Keratinocyte (primary cell): ENCODE results near the gene LAP3.

ENCODE experiments used
- CTCF ChIP-seq, 3 experiments: IDR thresholded peaks in 1 of 3; conservative IDR thresholded peaks in 1 of 3; optimal IDR thresholded peaks in 1 of 3; 2 replicates in 2 of 3; 3 replicates in 1 of 3; pipeline versions ENCODE3 to v1.5.1; 2011; ENCODE audit warnings: low read length in 3 of 3, mild to moderate bottlenecking in 3 of 3, moderate library complexity in 2 of 3, control low read depth in 1 of 3, inconsistent platforms in 1 of 3; ENCODE audit not compliant: insufficient read depth in 2 of 3; ENCODE audit errors: extremely low read depth in 1 of 3
- EZH2 ChIP-seq: IDR thresholded peaks from one replicate; pipeline ENCODE4 v1.6.1; 2012; ENCODE audit warnings: inconsistent platforms, mild to moderate bottlenecking, low read length, moderate library complexity

GRCh38 chr4:17550549-17550948 lies 26.4 kb upstream of the LAP3 start:
- TF ChIP-seq CTCF (optimal IDR thresholded peaks at IDR 0.05 in 1 of 3, IDR thresholded peaks at IDR 0.05 in 1 of 3, conservative IDR thresholded peaks at IDR 0.05 in 1 of 3; ENCODE audit: extremely low read depth in 1 of 3, insufficient read depth in 2 of 3, low read length in 3 of 3), result no peak
- TF ChIP-seq EZH2, result no peak
